ENCODE measurements around the gene ATP6V0D1.
"Not testable (repeated sequence)": the region's sequence is repeated elsewhere in the genome, so short reads cannot be mapped to it uniquely, and the experiment has no call there.

Gene ATP6V0D1

DNA sequence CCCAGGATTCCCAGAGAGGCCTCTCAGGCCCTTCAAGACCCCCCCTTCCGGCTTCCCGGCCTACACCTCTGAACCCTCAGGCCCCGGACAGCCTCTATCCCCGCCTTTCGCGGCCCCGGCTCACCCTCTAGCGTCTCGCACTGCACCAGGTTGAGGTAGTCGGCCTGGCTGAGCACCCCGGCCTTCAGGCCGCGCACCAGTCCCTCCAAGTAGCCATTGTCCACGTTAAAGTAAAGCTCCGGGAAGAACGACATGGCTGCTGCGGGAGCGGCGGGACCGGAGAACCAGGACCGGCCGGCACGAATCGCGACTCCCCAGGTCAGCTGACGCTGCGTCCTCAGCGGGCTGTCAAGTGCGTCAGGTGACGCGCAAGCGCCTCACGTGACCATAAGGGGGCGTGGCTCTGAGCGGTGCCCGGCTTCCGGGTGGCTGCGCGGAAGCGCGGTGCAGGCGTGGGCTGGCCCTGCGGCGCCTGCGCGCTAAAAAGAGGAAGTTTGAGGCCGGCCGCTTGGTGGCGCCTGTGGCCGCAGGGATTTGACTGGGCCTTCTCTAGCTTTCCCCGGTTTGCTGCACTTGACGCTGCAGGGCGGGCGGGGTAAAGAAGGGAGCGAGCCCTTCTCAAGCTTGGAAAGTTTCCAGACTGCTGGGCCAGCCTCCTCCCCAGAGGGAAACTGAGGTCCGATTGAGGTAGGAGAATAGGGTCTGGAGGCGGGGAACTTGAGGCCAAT is at the start of gene ATP6V0D1:
Gene ATP6V0D1, minus strand, starts transcription at position 325 of the 728 bp plus-strand sequence. Its CDS starts 71 bp downstream, at position 254.
- DNase-seq (ENCODE audit: low spot score): peak; percentile 95

GRCh38 chr16:67530013-67530939 is 49.3 kb upstream of the ATP6V0D1 start:
- peak; percentile 80 for DNase-seq (ENCODE audit: low spot score)

- DNase-seq (ENCODE audit: low spot score): peak; percentile 39
Observed at GRCh38 chr16:67529582-67530012, 48.6 kb upstream of the ATP6V0D1 start.

GRCh38 chr16:67528870-67529581 is 48.1 kb upstream of the ATP6V0D1 start:
- DNase-seq (ENCODE audit: low spot score): peak; percentile 64

GRCh38 chr16:67528222-67528869 is 47.4 kb upstream of the ATP6V0D1 start, which contains the start of gene RIPOR1:
RIPOR1 (plus strand) TSS chr16:67528829; CDS start chr16:67538447, 9,618 bp downstream.
- peak; percentile 89 for DNase-seq (ENCODE audit: low spot score)

DNA sequence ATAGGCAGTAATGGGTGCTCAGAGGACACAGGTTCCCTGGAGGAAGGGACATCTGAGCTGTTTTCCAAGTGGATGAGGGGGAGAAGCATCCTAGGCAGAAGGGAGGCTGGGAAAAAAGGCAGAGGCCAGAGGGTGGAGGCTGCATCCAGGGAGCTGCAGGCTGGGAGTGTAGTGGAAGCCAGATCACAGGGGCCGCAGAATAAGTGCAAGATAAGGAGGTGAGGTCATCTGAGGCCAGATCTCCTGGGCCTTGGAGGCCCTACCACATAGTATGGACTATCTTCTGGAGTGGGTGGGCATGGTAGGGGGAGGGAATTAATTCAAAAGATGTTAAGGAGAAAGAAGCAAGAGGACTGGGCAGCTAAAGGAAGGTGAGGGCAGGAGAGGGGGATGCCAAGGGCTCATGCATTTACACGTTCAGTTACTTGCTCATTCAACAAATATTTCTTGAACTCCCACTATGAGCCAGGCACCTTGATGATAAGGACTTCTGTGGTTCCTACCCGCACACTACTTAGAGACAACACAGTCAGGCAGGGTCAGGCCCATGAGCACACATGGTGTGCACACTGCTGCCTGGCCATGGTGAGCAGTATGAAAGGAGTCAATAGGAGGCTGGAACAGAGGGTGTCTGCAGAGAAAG is 45.3 kb upstream of the ATP6V0D1 start:
- no peak for DNase-seq (ENCODE audit: low spot score)

- no peak for DNase-seq (ENCODE audit: low spot score)
Observed at GRCh38 chr16:67525176-67525860, 44.4 kb upstream of the ATP6V0D1 start.

DNA sequence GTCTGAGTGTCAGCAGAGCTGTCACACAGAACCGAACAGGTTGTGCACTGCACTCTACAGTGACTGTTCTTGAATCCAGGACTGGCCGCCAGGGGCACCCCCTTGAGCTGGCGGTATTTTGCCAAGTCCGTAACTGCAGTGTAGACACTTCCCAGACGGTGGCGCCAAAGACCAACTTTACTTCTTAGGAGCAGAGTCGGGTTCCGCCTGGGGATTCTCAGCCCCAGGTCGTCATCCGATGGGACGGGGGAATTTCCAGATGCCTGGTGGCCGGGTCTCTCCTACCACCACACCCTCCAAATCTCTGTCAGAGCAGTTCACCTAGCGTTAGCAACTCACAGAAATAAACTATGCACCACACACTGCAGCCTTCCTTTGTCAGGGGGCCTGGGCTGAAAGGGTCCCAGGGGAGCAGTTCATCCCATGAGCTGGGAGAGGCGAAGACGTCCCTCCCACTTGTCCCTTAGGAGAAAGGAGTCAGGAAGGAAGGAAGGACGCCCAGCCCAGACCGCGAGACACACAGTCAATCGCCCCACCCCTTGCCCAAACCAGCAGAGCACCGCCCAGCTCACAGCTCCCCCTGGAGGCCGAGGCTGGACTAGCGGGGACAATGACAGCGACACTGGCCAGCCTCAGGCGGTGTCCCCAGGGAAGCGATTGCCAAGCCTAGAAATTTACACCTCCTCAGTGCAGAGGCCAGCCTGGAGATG is 40.3 kb upstream of the ATP6V0D1 start:
- DNase-seq (ENCODE audit: low spot score): peak; percentile 92

DNA sequence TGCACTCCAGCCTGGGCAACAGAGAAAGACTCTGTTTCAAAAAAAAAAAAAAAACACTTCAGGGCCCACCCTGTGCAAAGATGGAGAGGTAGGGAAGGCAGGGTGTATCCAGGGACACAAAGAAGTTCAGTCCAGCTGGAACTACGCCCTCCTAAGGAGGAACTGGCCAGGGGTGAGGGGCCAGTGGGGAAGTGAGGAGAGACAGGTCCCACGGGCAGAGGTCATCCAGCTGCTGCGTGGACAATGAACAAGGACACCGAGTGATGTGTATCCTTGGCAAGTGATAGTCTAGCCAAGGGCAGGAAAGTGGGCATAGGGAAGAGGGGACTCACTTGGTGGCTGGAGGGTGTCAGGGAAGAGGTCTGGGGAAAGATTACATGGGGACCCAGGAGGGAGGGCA is 38.3 kb upstream of the ATP6V0D1 start:
- DNase-seq (ENCODE audit: low spot score): no peak

DNA sequence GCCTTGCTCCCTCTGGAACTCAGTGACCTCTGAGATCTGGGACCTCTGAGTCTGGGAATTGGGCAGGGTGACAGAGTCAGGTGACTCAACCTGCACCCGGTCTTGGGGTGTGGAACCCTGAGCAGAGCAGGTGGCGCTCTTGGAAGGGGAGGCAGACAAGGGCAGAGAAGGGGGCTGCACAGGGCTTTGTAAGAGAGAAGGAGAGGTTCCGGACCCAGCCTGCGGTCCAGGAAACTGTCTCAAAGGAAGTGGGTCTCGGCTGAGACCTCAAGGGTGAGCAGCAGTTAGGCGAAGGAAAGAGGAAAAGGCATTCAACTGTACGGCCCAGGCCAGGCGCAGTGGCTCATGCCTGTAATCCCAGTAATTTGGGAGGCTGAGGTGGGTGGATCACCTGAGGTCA is 37.7 kb upstream of the ATP6V0D1 start:
- DNase-seq (ENCODE audit: low spot score): no peak

DNA sequence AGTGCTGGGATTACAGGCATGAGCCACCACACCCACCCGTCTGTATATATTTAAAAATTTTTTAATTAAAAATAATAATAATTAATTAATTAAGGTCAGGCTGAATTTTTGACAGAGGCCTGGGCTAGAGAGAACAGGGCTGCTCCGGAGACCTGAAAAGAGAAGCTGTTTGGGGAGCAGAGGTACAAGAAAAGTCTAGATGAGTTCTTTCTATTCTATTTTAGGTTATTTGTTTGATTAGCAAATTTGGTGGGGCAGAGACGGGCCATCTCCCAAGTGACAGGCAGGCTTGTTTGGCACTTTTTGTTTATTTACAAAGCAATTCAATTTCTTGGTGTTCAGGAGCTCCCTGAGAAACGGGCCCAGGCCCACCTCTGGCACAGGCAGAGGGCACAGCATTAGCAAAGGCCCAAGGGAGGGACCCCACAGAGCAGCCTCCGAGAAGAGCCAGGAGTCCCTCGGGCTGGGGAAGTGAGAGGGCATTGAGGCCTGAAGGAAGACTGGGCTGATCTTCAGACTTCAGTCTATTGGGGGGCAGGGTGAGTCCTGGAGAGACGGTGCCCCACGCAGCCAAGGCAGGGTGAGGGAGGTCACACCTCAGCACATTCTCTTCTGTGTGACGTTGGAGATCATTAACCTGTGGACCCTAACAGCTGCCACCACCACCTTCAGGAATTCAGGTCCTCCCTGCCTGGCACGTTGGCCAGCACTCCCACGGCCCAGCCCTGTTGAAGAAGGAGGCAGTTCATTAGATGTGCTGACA is 36.9 kb upstream of the ATP6V0D1 start:
- DNase-seq (ENCODE audit: low spot score): no peak

DNA sequence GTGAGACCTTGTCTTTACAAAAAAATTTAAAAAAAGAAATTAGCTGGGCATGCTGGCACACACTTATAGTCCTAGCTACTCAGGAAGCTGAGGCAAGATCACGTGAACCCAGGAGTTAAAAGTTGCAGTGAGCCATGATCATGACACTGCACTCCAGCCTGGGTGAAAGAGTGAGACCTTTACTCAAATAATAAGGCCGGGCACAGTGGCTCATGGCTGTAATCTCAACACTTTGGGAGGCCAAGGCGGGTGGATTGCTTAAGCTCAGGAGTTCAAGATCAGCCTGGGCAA is 36.1 kb upstream of the ATP6V0D1 start:
- DNase-seq (ENCODE audit: low spot score): no peak

DNA sequence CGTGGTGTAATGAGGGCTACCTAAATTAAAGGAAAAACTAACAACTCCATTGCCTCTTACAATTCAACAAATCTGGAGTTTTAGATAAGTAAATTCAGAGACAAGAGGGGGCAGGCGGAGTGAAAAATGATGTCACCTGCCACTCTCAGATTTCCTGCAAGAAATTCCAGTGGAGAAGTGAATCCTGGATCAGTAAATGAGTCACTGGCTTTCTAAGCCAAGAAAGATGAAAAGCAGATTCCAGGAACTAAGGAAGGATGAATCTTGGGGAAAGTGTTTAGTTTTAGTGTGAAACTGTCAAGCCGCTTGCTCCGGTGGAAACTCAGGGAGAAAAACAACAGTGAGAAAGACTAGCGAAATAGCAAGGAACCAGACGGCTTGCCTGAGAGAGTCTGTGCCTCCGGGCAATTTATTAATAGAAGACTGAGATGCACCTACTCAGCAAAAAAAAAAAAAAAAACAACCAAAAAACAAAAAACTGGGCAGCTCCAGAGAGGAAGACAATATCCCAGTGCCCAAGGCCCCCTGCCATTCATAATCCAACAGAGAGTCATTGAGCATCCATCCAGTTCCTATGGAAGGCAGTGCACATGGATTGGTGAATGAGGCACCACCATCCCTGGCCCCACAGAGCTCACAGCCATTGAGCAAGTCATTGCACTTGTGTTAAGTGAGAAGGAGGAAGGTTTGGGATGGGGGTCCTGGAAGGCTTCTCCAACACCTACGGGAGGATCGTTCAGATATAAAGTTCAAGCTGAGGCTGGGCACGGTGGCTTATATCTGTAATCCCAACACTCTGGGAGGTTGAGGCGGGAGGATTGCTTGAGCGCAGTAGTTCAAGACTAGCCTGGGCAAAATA is 35.6 kb upstream of the ATP6V0D1 start:
- DNase-seq (ENCODE audit: low spot score): no peak

DNA sequence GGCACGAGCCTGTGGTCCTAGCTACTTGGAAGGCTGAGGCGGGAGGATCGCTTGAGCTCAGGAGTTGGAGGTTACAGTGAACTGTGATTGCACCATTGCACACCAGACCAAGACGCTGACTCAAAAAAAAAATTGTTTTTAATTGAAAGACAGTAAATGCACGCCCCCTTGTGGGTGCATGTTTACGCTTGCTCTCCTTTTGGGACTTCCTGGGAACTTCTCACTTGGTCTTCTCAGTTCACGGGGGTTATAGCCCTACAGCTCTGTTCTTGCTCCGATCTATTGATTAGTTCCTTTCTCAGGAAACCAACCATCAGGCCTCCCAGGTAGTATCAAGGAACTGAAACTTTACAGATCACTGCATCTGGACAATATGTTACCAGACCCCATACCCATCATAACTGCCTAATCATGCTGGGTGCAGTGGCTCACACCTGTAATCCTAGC is 33.4 kb upstream of the ATP6V0D1 start:
- no peak for DNase-seq (ENCODE audit: low spot score)

GRCh38 chr16:67513892-67514291 is 32.9 kb upstream of the ATP6V0D1 start:
- not testable (repeated sequence) for DNase-seq (ENCODE audit: low spot score)

- no peak for DNase-seq (ENCODE audit: low spot score)
Observed at GRCh38 chr16:67509016-67509415, 28.1 kb upstream of the ATP6V0D1 start.

DNA sequence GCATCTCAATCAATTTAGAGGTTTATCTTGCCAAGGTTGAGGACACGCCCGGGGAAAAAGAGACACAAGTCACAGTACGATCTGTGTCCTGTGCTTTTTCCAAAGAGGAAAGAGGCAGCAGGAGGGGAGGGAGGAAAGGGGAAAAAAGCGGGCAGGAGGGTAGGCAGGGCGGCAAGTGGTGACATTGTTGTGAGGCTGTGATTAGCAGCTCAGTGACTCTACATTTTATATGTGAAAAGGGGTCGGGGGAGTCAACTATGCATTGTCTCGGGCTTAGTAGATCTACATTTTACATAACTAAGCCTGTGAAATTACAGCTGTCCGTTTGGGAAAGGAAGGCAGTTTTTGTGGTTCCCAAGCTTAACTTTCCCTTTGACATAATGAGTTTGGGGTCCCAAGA is 25.5 kb upstream of the ATP6V0D1 start:
- no peak for DNase-seq (ENCODE audit: low spot score)

Measured in HuH-7.5 (cell line).